Tibial nerve (tissue), 4 donors: Measurements from ENCODE around the gene SNAPC3. TPM values are rescaled to one million over a fixed set of nuclear protein-coding genes. Genes with fewer than 3 reads are reported as not detected.

Experiments
- DNase-seq, 2 donors: peaks; one replicate each; pipeline ENCODE4 v3.0.0-alpha.2; 2019; ENCODE audit warnings: low spot score in 2 of 2
- H3K27ac ChIP-seq, 4 donors: fragments of 200-600 bp; sonication (generic) in 3 of 4; one replicate each; pipeline ENCODE4 v1.5.1; 2017 to 2019; ENCODE audit warnings: mild to moderate bottlenecking in 1 of 4
- H3K27me3 ChIP-seq, 2 donors: fragments of 200-600 bp; sonication (generic) in 1 of 2; one replicate each; pipeline versions ENCODE4 v1.5.1 to v1.6.0; 2017 to 2019
- H3K36me3 ChIP-seq, 3 donors: fragments of 200-600 bp; sonication (generic); one replicate each; pipeline ENCODE4 v1.5.1; 2018 to 2019
- H3K4me1 ChIP-seq, 4 donors: fragments of 200-600 bp; sonication (generic) in 3 of 4; one replicate each; pipeline ENCODE4 v1.5.1; 2017 to 2019
- H3K4me3 ChIP-seq, 4 donors: fragments of 200-600 bp; sonication (generic) in 3 of 4; one replicate each; pipeline ENCODE4 v1.5.1; 2017 to 2019; ENCODE audit warnings: mild to moderate bottlenecking in 1 of 4, moderate library complexity in 1 of 4
- H3K9me3 ChIP-seq, 4 donors: fragments of 200-600 bp; sonication (generic) in 3 of 4; one replicate each; pipeline ENCODE4 v1.5.1; 2017 to 2019
- EP300 ChIP-seq, 2 donors: sonication (generic); formaldehyde crosslinking; IDR thresholded peaks; one replicate each; pipeline ENCODE4 v1.6.1; 2017; ENCODE audit warnings: antibody characterized with exemption in 2 of 2, mild to moderate bottlenecking in 1 of 2
- POLR2A ChIP-seq, 2 donors: fragments of 450-650 bp; IDR thresholded peaks; one replicate each; pipeline ENCODE4 v1.6.1; 2017; ENCODE audit warnings: antibody characterized with exemption in 2 of 2, mild to moderate bottlenecking in 2 of 2, moderate library complexity in 2 of 2
- WGBS, 2 donors: methylation state at CpG; one replicate each; pipeline ENCODE4 v1.1.5; 2018; 5-methylcytosine and 5-hydroxymethylcytosine counted together
- total RNA-seq, 4 donors: library from RNA; depleted of rRNA; stranded (reverse); fragments of >200 nt; gene quantifications; one replicate each; pipeline ENCODE4 v1.1.0, GENCODE V29; 2016
- TF ChIP-seq, protein P1 (sequence below), 5 experiments: fragments of 200-600 bp in 3 of 5; fragments of 450-650 bp in 2 of 5; sonication (generic) in 3 of 5; IDR thresholded peaks; one replicate each; pipeline ENCODE4 v1.5.1; 2016 to 2019; ENCODE audit warnings: antibody characterized with exemption in 5 of 5, mild to moderate bottlenecking in 3 of 5, moderate library complexity in 2 of 5

SNAPC3 gene
- total RNA-seq, 4 donors from 2014 or later, result 28.8 to 42.3 (median 29.7) TPM

- Histone ChIP-seq H3K4me3 (no peak overlapping the region), H3K4me1 (no peaks in the 10 kb centered on the region), H3K27ac (no peak overlapping the region), H3K9me3 (peaks cover 0 to 4% (median 0%) of the 10 kb centered on the region in 4 donors), H3K36me3 (no peaks in the 10 kb centered on the region), H3K27me3 (no peaks in the 10 kb centered on the region)
- TF ChIP-seq EP300 (IDR thresholded peaks at IDR 0.05) (no peak), POLR2A (IDR thresholded peaks at IDR 0.05) (no peak)
- TF ChIP-seq, protein P1, sequence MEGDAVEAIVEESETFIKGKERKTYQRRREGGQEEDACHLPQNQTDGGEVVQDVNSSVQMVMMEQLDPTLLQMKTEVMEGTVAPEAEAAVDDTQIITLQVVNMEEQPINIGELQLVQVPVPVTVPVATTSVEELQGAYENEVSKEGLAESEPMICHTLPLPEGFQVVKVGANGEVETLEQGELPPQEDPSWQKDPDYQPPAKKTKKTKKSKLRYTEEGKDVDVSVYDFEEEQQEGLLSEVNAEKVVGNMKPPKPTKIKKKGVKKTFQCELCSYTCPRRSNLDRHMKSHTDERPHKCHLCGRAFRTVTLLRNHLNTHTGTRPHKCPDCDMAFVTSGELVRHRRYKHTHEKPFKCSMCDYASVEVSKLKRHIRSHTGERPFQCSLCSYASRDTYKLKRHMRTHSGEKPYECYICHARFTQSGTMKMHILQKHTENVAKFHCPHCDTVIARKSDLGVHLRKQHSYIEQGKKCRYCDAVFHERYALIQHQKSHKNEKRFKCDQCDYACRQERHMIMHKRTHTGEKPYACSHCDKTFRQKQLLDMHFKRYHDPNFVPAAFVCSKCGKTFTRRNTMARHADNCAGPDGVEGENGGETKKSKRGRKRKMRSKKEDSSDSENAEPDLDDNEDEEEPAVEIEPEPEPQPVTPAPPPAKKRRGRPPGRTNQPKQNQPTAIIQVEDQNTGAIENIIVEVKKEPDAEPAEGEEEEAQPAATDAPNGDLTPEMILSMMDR (IDR thresholded peaks at IDR 0.05), result no peak
- DNase-seq, result no peak
- WGBS, 2 donors, result 40 to 52% methylated on average over 8 of the region's 8 CpGs
Measured at GRCh38 chr9:15401266-15401665, 21.4 kb upstream of the SNAPC3 start.

DNA sequence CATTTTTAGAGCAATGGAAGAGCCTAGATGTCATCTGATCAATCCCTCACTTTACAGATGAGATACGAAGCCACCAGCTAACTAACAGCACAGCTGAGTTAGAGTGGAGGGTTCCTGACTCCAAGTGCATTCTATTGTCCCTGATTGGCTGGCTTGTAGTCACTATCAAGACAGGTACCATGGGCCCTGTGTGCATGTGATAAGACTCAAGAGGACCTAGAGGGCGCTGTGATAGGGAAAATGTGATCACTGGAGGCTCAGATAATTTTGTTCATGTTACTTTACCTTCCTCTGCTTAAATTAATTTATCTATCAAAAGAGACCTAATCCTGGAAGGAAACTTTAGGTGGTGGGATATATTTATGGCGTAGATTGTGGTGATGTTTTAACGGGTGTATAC lies 19.5 kb upstream of the SNAPC3 start:
- Histone ChIP-seq H3K27ac (no peak overlapping the region), H3K9me3 (peaks cover 0 to 4% (median 0%) of the 10 kb centered on the region in 4 donors), H3K27me3 (no peaks in the 10 kb centered on the region), H3K4me1 (no peaks in the 10 kb centered on the region), H3K4me3 (no peak overlapping the region), H3K36me3 (no peaks in the 10 kb centered on the region)
- 68 to 80% methylated on average over 4 of the region's 4 CpGs for WGBS, 2 donors
- no peak for DNase-seq
- TF ChIP-seq POLR2A (IDR thresholded peaks at IDR 0.05), result no peak
- no peak for TF ChIP-seq EP300 (IDR thresholded peaks at IDR 0.05)

DNA sequence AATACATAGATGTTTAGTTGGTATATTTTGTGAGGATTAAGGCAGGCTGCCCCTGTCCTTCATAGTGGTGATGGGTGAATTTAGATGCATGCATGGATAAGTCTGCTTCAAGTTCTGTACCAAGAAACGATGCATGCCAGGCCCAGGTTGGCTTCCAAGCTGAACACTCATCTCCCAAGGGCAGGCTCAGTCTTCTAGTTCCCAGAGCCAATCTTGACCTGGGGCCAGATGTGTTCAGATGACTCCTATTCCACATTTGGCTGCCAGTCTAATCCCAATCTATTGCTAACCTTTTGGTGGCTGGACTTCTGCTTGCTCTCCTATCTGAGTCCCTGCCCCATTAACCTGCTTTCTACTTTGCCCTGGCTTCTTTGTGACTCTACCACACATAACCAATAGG lies 18.5 kb upstream of the SNAPC3 start:
- WGBS, 2 donors, result 61% methylated on average over 1 of the region's 1 CpG
- no peaks in the 10 kb centered on the region for H3K4me1 ChIP-seq
- DNase-seq, result no peak
- no peak overlapping the region for H3K4me3 ChIP-seq
- H3K36me3 ChIP-seq, result no peaks in the 10 kb centered on the region
- no peak overlapping the region for H3K27ac ChIP-seq
- H3K27me3 ChIP-seq, result no peaks in the 10 kb centered on the region
- H3K9me3 ChIP-seq, result peaks cover 0 to 4% (median 0%) of the 10 kb centered on the region in 4 donors
- TF ChIP-seq EP300 (IDR thresholded peaks at IDR 0.05) (no peak), POLR2A (IDR thresholded peaks at IDR 0.05) (no peak)
- TF ChIP-seq, protein P1 (IDR thresholded peaks at IDR 0.05), result no peak

- Histone ChIP-seq H3K4me3 (no peak overlapping the region), H3K36me3 (no peaks in the 10 kb centered on the region), H3K4me1 (peaks cover 0 to under 1% (median 0%) of the 10 kb centered on the region in 4 donors), H3K9me3 (no peaks in the 10 kb centered on the region), H3K27ac (no peak overlapping the region), H3K27me3 (no peaks in the 10 kb centered on the region)
- DNase-seq, result peak in 1 of 2 donors; percentile 52
- no peak for TF ChIP-seq EP300 (IDR thresholded peaks at IDR 0.05)
- TF ChIP-seq, protein P1 (IDR thresholded peaks at IDR 0.05), result peak in 1 of 5 experiments; percentile 8
- 64 to 79% methylated on average over 2 of the region's 2 CpGs for WGBS, 2 donors
Measured at GRCh38 chr9:15416880-15417279, 5.8 kb upstream of the SNAPC3 start.

- 65 to 70% methylated on average over 6 of the region's 6 CpGs for WGBS, 2 donors
Measured at GRCh38 chr9:15417626-15418025, 5.0 kb upstream of the SNAPC3 start.

More at GRCh38 chr9:15417626-15418025, 5.0 kb upstream of the SNAPC3 start:
- H3K27ac ChIP-seq, result no peak overlapping the region
- no peak for DNase-seq
- TF ChIP-seq, protein P1 (IDR thresholded peaks at IDR 0.05), result no peak
- TF ChIP-seq EP300 (IDR thresholded peaks at IDR 0.05), result no peak
- TF ChIP-seq POLR2A (IDR thresholded peaks at IDR 0.05), result no peak
- H3K9me3 ChIP-seq, result no peaks in the 10 kb centered on the region
- H3K4me1 ChIP-seq, result peaks cover 0 to 5% (median 0%) of the 10 kb centered on the region in 4 donors
- no peak overlapping the region for H3K4me3 ChIP-seq
- H3K36me3 ChIP-seq, result no peaks in the 10 kb centered on the region
- no peaks in the 10 kb centered on the region for H3K27me3 ChIP-seq
